Natural killer cell (primary cell): ENCODE results near the gene INPP4A. TPM values are rescaled to one million over a fixed set of nuclear protein-coding genes. Genes with fewer than 3 reads are reported as not detected.

Experiments
- ATAC-seq, 3 donors: fragments of 150-1000 bp in 2 of 3; fragments of 200-7000 bp in 1 of 3; cut with Tn5 transposase; 1 replicate in 1 of 3; 2 replicates in 2 of 3; pipeline ENCODE4 v1.10.0; 2021; ENCODE audit warnings: mild to moderate bottlenecking in 2 of 3, moderate library complexity in 2 of 3
- DNase-seq, 2 donors: peaks; one replicate each; pipeline versions ENCODE4 v3.0.0 to v3.0.0-alpha.2; 2013 to 2021; ENCODE audit warnings: mixed read lengths in 1 of 2
- H3K27ac ChIP-seq: one replicate; pipeline ENCODE4 v1.5.1; 2013; ENCODE audit warnings: mild to moderate bottlenecking, low read length
- H3K27me3 ChIP-seq: one replicate; pipeline ENCODE4 v1.6.1; 2013; ENCODE audit warnings: low read length; ENCODE audit not compliant: control insufficient read depth, insufficient read depth
- H3K36me3 ChIP-seq: one replicate; pipeline ENCODE4 v1.6.1; 2013; ENCODE audit warnings: low read length; ENCODE audit not compliant: control insufficient read depth, insufficient read depth
- H3K4me1 ChIP-seq: one replicate; pipeline ENCODE4 v1.6.1; 2013; ENCODE audit warnings: low read length; ENCODE audit not compliant: control insufficient read depth, insufficient read depth
- H3K4me3 ChIP-seq: one replicate; pipeline ENCODE4 v1.5.1; 2013; ENCODE audit warnings: low read length
- H3K9me3 ChIP-seq: one replicate; pipeline ENCODE4 v1.6.1; 2013; ENCODE audit warnings: low read length; ENCODE audit not compliant: control insufficient read depth, insufficient read depth
- H3K27ac Mint-ChIP-seq, 2 donors: one replicate each; pipeline ENCODE4 v1.8.0; 2022; ENCODE audit warnings: mild to moderate bottlenecking in 2 of 2, mixed read lengths in 2 of 2, moderate library complexity in 1 of 2
- H3K27me3 Mint-ChIP-seq, 2 donors: one replicate each; pipeline ENCODE4 v1.8.0; 2022; ENCODE audit warnings: low read depth in 2 of 2, mixed read lengths in 2 of 2
- H3K36me3 Mint-ChIP-seq: one replicate; pipeline ENCODE4 v1.8.0; 2022; ENCODE audit warnings: mixed read lengths
- H3K4me1 Mint-ChIP-seq, 2 donors: one replicate each; pipeline ENCODE4 v1.8.0; 2022; ENCODE audit warnings: mixed read lengths in 2 of 2
- H3K4me3 Mint-ChIP-seq: one replicate; pipeline ENCODE4 v1.8.0; 2022; ENCODE audit warnings: mild to moderate bottlenecking, moderate library complexity, mixed read lengths
- H3K9me3 Mint-ChIP-seq, 2 donors: one replicate each; pipeline ENCODE4 v1.8.0; 2022; ENCODE audit warnings: mixed read lengths in 2 of 2
- WGBS: methylation state at CpG from one replicate; pipeline ENCODE4 v1.1.7; 2013; ENCODE audit warnings: missing lambda C conversion rate; ENCODE audit not compliant: insufficient coverage; 5-methylcytosine and 5-hydroxymethylcytosine counted together
- intact Hi-C: fragments of 100-400 bp; cut with micrococcal nuclease; formaldehyde crosslinking; loops from one replicate; pipeline ENCODE4 v1.14.2; 2022
- total RNA-seq, 4 donors: library from RNA; stranded (reverse); fragments of 120-200 nt in 1 of 4; gene quantifications; one replicate each; pipeline versions ENCODE4 v1.2.3 to v1.2.4, GENCODE V29; 2013 to 2022
- TF ChIP-seq, protein P1 (sequence below): fragments of 200-600 bp; IDR thresholded peaks from one replicate; pipeline ENCODE4 v1.8.0; 2022; ENCODE audit warnings: antibody characterized with exemption

INPP4A gene
- total RNA-seq, 3 donors from 2014 or later (not counting 1 experiment from before 2014, with no cell fraction given), result 192 to 243 (median 225) TPM

DNA sequence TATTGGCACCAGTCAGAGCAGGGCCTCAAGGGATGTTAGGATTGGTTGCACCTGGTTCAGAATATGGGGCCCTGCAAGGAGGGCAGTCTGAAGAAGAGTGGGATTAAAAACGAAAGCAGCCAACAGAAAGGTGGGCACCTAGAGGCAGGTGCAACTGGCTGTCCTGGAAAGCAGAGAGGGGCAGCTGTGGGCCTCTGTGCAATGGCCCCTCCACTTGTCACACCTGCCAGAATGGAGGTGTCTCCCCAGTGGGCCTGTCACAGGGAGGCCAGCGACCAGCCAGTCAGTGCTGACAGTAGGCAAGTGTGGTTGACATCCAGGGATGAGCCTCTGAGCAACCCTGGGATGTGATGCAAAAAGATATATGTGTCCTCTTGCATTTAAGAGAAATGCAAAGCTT lies 37.7 kb downstream of the INPP4A start:
- peak overlapping the region; percentile 17 for H3K4me3 Mint-ChIP-seq
- no peaks in the 10 kb centered on the region for H3K36me3 ChIP-seq
- peak overlapping the region; percentile 7 for H3K27ac ChIP-seq
- H3K9me3 ChIP-seq, result no peaks in the 10 kb centered on the region
- DNase-seq (no peak), ATAC-seq (no peak)
- intact Hi-C loops, result loop anchor here (5.0 kb wide), 1 partner anchor 35 kb away; no protein-coding TSS in a partner anchor
- no peaks in the 10 kb centered on the region for H3K27me3 ChIP-seq
- WGBS, result 62% methylated on average over 2 of the region's 2 CpGs
- TF ChIP-seq, protein P1, sequence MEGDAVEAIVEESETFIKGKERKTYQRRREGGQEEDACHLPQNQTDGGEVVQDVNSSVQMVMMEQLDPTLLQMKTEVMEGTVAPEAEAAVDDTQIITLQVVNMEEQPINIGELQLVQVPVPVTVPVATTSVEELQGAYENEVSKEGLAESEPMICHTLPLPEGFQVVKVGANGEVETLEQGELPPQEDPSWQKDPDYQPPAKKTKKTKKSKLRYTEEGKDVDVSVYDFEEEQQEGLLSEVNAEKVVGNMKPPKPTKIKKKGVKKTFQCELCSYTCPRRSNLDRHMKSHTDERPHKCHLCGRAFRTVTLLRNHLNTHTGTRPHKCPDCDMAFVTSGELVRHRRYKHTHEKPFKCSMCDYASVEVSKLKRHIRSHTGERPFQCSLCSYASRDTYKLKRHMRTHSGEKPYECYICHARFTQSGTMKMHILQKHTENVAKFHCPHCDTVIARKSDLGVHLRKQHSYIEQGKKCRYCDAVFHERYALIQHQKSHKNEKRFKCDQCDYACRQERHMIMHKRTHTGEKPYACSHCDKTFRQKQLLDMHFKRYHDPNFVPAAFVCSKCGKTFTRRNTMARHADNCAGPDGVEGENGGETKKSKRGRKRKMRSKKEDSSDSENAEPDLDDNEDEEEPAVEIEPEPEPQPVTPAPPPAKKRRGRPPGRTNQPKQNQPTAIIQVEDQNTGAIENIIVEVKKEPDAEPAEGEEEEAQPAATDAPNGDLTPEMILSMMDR, result no peak
- peak overlapping the region; percentile 98 to 99 for H3K27ac Mint-ChIP-seq
- H3K36me3 Mint-ChIP-seq, result no peaks in the 10 kb centered on the region
- H3K9me3 Mint-ChIP-seq, result no peaks in the 10 kb centered on the region
- peaks cover 99% of the 10 kb centered on the region in 2 donors for H3K4me1 Mint-ChIP-seq
- H3K4me1 ChIP-seq, result peaks cover 86% of the 10 kb centered on the region
- H3K27me3 Mint-ChIP-seq, result no peaks in the 10 kb centered on the region
- no peak overlapping the region for H3K4me3 ChIP-seq

DNA sequence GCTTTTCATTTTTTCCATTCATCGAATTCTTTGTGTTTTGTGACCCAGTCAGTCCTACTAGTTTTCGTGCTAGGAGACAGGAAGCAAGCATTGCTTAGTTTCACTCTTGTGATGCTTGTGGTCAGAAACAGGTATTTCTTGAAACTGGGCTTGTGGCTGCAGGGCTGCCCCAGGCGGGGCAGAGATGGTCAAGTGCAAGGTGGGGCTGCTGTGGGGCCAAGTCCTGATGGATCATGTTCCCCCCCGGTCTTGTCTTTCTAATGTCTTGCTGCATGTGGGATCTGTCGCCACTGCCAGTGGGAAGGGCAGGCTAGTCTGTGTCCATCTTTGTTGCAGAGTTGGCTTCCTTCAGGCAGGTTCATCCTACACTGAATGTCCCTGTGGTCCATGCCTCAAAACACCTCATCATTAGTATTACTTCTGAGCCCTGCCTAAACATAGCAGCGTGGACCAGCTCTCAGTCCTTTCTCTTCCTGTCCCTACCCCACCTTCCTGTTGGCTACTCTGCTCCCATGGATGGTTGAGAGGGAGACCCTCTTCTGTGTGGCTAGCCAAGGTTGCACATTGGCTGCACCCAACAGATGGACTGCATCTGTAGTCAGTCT lies 38.7 kb downstream of the INPP4A start:
- no peaks in the 10 kb centered on the region for H3K27me3 ChIP-seq
- ATAC-seq, result no peak
- Mint-ChIP-seq H3K4me1 (peaks cover 99% of the 10 kb centered on the region in 2 donors), H3K4me3 (peak overlapping the region; percentile 38), H3K36me3 (no peaks in the 10 kb centered on the region), H3K27ac (peak overlapping the region; percentile 98 to 99), H3K9me3 (no peaks in the 10 kb centered on the region), H3K27me3 (no peaks in the 10 kb centered on the region)
- no peaks in the 10 kb centered on the region for H3K9me3 ChIP-seq
- WGBS, result 26% methylated on average over 6 of the region's 6 CpGs
- H3K4me1 ChIP-seq, result peaks cover 83% of the 10 kb centered on the region
- TF ChIP-seq, protein P1, result no peak
- peak in 1 of 2 donors; percentile 51 for DNase-seq
- H3K4me3 ChIP-seq, result no peak overlapping the region
- H3K27ac ChIP-seq, result peak overlapping the region; percentile 34
- intact Hi-C loops, result loop anchor here (5.0 kb wide), 1 partner anchor 36 kb away; no protein-coding TSS in a partner anchor
- no peaks in the 10 kb centered on the region for H3K36me3 ChIP-seq

DNA sequence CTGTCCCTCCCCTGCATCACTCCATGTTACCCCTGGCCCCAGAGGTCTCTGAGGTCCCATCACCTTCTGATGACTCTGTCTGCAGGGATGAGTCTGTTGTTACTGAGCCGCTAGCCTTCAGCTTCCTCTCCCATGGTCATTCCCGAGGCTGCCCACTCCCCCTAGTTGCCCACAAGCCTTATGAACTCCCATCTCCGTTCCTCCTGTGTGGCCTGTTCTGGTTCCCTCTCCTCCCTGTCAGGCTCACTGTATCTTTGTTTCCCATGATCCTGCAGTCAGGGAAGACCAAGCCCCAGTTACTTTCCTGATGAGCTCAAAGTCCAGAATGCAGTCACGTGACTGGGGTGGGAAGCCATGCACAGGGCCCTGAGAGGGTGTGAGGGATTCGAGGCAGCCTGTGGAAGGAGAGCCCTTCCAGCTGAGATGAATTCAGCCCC lies 39.5 kb downstream of the INPP4A start:
- DNase-seq (no peak), ATAC-seq (no peak)
- Mint-ChIP-seq H3K27ac (peak overlapping the region; percentile 98 to 99), H3K4me1 (peaks cover 99% of the 10 kb centered on the region in 2 donors), H3K27me3 (no peaks in the 10 kb centered on the region), H3K4me3 (peak overlapping the region; percentile 38), H3K36me3 (no peaks in the 10 kb centered on the region), H3K9me3 (no peaks in the 10 kb centered on the region)
- Histone ChIP-seq H3K4me3 (no peak overlapping the region), H3K27ac (no peak overlapping the region), H3K9me3 (no peaks in the 10 kb centered on the region), H3K36me3 (no peaks in the 10 kb centered on the region), H3K27me3 (no peaks in the 10 kb centered on the region), H3K4me1 (peaks cover 83% of the 10 kb centered on the region)
- TF ChIP-seq, protein P1, result no peak
- intact Hi-C loops, result loop anchor here (5.0 kb wide), 1 partner anchor 37 kb away; no protein-coding TSS in a partner anchor
- WGBS, result 87% methylated on average over 5 of the region's 5 CpGs
